ENCODE results near the gene CD46. TPM values are rescaled to one million over a fixed set of nuclear protein-coding genes. Genes with fewer than 3 reads are reported as not detected.

CD46 gene
- polyA plus RNA-seq, 3 donors from 2014 or later: 78.9 to 92.3 (median 86.7) TPM

Other genes starting within 250 kb of the CD46 start
- gene CR1L, start 106.9 kb upstream of the CD46 start, polyA plus RNA-seq: under 1 TPM in 1 of 3 donors, not detected in 2; 0.60 TPM
- not detected for gene CD34, start 159.1 kb downstream of the CD46 start, polyA plus RNA-seq

Measured in immature natural killer cell (primary cell).